ENCODE results near the gene MYPOP.
A peak's percentile ranks its signal among the peaks of the same experiment; 100 is the strongest.
"Not testable (repeated sequence)": the region's sequence is repeated elsewhere in the genome, so short reads cannot be mapped to it uniquely, and the experiment has no call there.

MYPOP gene

DNA sequence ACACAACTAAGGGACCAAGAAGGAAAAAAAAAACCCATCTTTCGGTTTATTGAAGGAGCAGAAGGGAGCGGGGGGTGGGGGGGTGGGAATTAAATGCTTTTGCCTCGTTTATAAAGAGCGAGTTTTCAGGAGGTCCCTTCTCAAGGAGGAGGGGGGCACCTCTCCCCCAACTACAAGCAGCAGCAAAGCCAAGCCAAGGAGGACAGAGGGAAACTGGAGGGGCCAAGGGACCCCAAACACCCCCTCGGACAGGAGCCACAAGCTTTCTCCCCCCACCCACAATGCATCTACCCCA, 18.9 kb downstream of the MYPOP start:
- no peak for DNase-seq (ENCODE audit: low read depth)

GRCh38 chr19:45882652-45883585, 19.5 kb downstream of the MYPOP start:
- peak; percentile 79 for DNase-seq (ENCODE audit: low read depth)

DNA sequence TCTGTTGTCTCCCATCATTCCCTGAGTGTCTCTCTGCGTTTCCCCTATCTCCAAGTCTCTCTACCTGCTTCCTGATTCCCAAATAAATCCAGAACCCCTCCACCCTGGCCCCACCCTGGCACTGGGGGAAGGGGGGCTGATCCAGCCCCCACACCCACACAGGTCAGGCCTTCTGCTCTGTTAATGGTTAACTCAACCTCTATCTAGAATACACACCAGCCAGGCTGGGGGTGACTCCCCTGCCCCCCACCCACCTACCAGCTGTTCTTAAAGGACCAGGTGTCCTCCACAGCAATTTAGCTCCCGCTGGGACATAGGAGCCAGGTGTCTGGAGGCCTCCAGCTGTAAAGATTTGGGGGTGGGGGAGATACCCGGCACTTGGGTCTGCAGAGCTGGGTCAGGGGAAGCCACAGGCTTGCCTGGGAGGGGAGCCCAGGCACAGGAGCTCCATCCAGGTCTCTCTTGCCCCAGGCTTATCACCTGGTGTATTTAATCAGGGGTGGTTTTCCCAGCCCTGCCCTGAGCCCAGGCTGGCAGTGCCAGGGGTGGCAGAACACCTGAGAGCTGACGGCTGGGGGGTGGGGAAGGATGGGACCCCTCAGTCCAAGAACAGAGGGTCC, 20.4 kb downstream of the MYPOP start:
- no peak for DNase-seq (ENCODE audit: low read depth)

- no peak for DNase-seq (ENCODE audit: low read depth)
These were observed 21.1 kb downstream of the MYPOP start for GRCh38 chr19:45881082-45881908.

GRCh38 chr19:45879971-45880370, 22.4 kb downstream of the MYPOP start:
- no peak for DNase-seq (ENCODE audit: low read depth)

DNA sequence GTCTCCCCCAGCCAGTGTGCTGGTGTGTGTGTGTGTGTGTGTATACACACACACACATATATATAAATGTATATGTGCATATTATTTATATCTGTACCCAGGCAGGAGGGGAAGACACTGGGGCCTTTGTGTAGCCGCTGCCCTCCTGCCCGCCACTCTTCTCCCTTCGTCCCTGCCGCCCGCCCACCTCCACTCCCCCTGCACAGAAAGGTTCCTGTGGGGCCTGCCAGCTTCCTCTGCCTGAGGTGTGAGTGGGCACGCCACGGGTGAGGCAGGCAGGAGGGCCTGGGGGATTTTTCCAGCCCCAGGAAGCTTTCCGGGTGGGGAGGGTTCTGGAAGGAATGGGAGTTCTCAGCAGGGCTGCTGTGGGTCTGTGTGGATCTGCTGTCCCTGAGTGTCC, 23.4 kb downstream of the MYPOP start:
- no peak for DNase-seq (ENCODE audit: low read depth)

GRCh38 chr19:45878043-45878794, 24.2 kb downstream of the MYPOP start:
- DNase-seq (ENCODE audit: low read depth) = no peak

DNA sequence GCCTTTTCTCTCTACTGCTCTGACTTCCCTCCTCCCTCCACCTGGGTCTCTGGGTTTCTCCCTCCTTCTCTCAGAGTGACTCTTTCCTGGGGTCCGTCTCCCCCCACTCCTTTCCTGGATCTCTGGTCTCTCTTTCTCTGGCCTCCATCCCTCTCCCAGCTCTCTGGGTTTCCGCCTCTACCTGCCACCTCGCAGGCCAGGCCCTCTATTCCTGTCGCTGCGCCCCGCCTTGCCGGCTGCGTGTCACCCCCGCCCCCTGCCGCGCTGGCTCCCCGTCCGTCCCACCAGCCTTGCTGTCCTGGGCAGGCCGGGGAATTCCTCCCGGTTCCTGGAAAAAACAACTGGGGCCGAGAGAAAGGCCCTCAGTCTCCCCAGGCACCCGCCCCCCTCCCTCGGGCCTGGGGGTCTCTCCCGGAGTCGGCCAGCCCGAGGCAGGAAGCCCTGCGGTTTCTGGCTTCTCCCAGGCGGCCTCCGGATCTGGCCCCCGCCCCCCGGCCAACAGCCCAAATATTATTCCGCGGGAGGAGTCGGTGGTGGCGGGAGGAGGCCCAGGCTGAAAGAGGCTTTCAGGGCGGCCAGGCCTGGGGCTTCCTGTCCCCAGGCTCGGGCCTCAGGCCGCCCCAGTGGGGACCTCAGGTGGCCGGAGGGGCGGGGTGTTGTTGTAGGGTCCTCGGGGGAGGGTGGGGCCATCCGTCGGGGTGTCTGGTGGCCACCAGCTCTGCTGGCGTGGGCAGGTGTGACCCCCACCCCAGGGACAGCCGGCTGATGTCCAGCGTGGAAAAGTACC, 25.8 kb downstream of the MYPOP start:
- DNase-seq (ENCODE audit: low read depth) = no peak

- no peak for DNase-seq (ENCODE audit: low read depth)
These were observed 26.3 kb downstream of the MYPOP start for GRCh38 chr19:45876161-45876410.

DNA sequence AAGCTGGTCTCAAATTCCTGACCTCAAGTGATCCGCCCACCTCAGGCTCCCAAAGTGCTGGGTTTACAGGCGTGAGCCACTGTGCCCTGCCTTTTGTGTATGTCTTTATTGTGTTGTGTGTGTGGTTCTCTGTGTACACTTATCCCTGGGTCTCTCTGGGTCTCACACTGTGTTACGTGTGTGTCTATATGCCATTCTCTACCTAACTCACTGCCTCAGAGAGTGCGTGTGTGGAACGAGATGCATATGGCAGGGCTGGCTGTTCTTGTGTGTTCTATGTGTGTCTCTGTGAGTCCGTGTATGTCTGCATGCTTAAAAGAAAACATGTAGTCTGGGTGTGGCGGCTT, 27.8 kb downstream of the MYPOP start:
- no peak for DNase-seq (ENCODE audit: low read depth)

DNA sequence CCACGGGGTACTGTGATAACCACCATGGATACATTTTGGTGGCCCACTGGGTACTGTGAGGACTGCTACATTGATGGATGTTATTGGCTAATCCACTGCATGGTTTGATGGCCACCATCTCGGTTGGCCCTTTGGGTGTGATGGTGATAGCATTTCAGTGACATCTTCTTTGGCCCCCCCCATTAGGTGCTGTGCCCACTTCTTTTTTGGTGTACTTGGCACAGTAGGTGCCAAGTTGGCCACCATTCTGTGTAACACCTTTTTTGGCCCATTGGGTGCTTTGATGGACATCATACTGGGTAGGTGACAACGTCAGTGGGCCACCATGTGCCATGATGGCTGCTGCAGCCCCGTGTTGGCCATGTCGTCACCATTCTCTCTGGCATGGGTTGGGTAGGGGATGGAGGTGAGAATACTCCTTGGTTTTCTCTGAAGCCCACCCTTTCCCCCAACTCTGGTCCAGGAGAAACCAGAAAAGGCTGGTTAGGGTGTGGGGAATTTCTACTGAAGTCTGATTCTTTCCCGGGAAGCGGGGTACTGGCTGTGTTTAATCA, 29.1 kb downstream of the MYPOP start:
- DNase-seq (ENCODE audit: low read depth) = no peak

- DNase-seq (ENCODE audit: low read depth) = no peak
These were observed 30.1 kb downstream of the MYPOP start for GRCh38 chr19:45872095-45872919.

- no peak for DNase-seq (ENCODE audit: low read depth)
These were observed 31.6 kb downstream of the MYPOP start for GRCh38 chr19:45870798-45871197.

DNA sequence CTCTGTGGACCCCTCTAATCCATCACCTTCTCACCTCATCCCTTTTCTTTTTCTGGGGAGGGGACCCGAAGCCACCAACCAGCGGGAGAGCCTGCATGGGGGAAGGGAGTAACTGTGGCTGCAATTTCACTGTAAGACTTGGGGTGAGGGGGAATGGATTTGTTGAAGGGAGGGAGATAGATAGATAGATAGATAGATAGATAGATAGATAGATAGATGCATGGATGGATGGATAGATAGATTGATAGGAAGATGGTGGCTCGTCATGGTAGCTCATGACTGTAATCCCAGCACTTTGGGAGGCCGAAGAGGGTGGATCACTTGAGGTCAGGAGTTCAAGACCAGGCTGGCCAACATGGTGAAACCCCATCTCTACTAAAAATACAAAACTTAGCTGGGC, 35.2 kb downstream of the MYPOP start:
- DNase-seq (ENCODE audit: low read depth) = not testable (repeated sequence)

- no peak for DNase-seq (ENCODE audit: low read depth)
These were observed 35.8 kb downstream of the MYPOP start for GRCh38 chr19:45866400-45867176.

- DNase-seq (ENCODE audit: low read depth) = no peak
These were observed 37.0 kb downstream of the MYPOP start for GRCh38 chr19:45865269-45865948.

- no peak for DNase-seq (ENCODE audit: low read depth)
These were observed 37.8 kb downstream of the MYPOP start for GRCh38 chr19:45864629-45865082.

DNA sequence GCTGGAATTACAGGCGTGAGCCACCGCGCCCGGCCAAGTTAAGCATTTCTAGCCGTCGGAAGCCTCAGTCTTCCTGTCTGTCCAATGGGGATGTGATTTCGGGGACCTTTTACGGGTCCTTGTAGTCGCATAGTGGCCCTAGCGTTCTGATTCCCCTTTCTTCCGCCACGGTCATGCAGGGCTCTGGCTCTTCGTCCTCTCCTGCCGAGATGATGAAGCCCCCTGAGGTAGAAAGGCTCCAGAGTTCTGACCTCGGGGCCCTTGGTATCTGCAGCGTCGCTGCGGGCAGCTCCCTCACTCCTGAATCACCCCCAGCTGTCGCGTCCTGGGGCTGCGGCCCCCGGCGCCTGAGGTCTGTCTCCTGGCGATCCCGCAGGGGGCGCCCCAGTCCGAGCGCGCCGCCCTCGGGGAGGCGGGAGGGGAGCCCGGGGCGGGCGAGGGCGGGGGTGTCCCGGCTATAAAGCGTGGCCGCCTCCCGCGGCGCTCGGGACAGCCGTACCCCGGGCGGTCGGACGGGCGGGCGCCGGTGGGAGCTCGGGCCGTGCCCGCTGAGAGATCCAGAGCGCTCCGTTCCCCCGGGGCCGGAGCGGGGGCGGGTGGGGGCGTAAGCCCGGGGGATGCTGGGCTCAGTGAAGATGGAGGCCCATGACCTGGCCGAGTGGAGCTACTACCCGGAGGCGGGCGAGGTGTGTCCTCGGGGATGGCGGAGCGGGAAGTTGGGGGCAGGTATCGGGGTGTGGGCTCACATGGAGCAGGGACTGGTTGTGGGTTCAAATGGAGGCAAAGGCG, 38.4 kb downstream of the MYPOP start, which contains the start of gene FOXA3:
Gene FOXA3 (plus strand): TSS at position 487 of the 789 bp plus-strand sequence. CDS start 131 bp downstream, at position 618.
- peak; percentile 38 for DNase-seq (ENCODE audit: low read depth)

Data from activated T-cell treated with anti-CD3 and anti-CD28 coated beads for 24 hours (primary cell).